ENCODE data around the gene KRTAP2-1. TPM values are rescaled to one million over a fixed set of nuclear protein-coding genes. Genes with fewer than 3 reads are reported as not detected.
A peak's percentile ranks its signal among the peaks of the same experiment; 100 is the strongest.
"Not testable (repeated sequence)": the region's sequence is repeated elsewhere in the genome, so short reads cannot be mapped to it uniquely, and the experiment has no call there.

The KRTAP2-1 gene
- total RNA-seq, 1 donor from 2014 or later, result not detected

DNA sequence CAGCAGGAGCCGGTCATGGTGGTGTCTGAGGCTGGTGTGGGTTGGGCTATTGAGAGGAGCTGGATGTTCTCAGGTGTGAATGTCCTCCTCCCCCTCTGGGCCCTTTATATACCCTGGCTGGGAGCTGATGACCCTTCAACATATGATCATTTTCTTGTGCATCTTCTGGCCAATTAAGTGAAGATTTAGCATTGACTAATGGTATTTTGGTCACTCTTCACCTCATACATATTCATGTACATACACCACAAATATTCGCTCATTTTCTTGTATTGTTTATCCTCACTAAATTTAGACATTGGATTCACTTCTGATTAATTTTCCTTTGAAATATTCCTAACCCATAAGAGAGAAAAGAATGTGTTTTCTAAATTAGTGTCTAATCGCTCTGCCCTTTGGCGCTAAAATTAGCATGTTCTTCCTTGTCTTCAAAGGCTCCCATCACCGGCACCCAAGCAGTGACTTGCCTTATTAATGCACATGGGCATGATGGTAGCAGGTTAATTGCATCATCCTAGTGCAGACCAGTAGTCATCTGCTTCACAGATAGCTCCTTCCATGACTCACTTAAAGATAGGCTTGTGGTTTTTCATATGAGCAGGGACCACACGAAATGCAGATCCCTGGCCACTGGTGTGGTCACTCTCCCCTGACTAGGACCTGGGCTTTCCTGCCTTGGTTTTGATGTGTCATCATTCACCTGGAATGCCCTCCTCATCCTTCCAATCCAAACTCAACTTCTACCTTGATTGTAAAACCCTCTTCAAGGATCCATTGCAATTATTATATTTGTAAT is 18.9 kb upstream of the KRTAP2-1 start, which contains the start of gene KRTAP2-4:
KRTAP2-4 (minus strand) TSS at position 51 of the 796 bp plus-strand sequence; CDS start at position 17, 34 bp downstream.
- no peaks in the 10 kb centered on the region for H3K9me3 Mint-ChIP-seq (ENCODE audit: unreplicated experiment)
- TF ChIP-seq, protein P1, sequence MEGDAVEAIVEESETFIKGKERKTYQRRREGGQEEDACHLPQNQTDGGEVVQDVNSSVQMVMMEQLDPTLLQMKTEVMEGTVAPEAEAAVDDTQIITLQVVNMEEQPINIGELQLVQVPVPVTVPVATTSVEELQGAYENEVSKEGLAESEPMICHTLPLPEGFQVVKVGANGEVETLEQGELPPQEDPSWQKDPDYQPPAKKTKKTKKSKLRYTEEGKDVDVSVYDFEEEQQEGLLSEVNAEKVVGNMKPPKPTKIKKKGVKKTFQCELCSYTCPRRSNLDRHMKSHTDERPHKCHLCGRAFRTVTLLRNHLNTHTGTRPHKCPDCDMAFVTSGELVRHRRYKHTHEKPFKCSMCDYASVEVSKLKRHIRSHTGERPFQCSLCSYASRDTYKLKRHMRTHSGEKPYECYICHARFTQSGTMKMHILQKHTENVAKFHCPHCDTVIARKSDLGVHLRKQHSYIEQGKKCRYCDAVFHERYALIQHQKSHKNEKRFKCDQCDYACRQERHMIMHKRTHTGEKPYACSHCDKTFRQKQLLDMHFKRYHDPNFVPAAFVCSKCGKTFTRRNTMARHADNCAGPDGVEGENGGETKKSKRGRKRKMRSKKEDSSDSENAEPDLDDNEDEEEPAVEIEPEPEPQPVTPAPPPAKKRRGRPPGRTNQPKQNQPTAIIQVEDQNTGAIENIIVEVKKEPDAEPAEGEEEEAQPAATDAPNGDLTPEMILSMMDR (IDR thresholded peaks at IDR 0.05), result no peak
- DNase-seq (ENCODE audit: extremely low spot score, unreplicated experiment), result no peak
- peaks cover 34% of the 10 kb centered on the region for H3K4me1 Mint-ChIP-seq (ENCODE audit: unreplicated experiment)
- no peaks in the 10 kb centered on the region for H3K27me3 Mint-ChIP-seq (ENCODE audit: unreplicated experiment)
- no peak within 1 kb of the TSS for H3K4me3 Mint-ChIP-seq (ENCODE audit: unreplicated experiment)
- no peak within 1 kb of the TSS for H3K27ac Mint-ChIP-seq (ENCODE audit: unreplicated experiment)
- no peaks in the 10 kb centered on the region for H3K36me3 Mint-ChIP-seq (ENCODE audit: unreplicated experiment)

DNA sequence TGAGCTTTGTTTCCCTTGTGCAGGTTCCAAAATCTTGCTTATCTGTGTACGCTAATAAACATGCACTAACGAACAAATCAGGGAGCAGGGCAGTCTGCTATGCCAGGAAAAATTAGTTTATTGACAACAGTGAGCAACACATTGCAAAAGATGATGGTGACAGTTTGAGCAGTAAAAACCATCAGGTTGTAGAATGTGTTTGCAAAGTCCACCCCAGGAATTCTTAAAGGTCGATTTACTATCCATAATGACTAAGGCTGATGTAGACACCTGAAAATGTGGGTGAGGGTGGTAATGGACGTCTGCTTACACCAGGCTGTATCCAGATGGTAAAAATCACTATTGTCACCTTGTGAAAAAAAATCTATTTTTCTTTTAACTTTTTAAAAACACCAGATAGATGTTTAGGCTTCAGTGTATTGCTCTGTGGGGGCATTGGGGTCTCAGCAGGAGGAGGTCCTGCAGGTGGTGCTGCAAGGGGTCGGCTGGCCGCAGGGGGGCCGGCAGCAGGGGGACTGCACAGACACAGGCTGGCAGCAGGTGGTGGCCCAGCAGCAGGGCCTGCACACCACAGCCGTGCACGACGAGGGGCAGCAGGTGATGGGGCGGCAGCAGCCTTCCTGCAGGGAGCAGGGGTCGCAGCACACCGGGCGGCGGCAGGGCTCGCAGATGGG is 18.0 kb upstream of the KRTAP2-1 start:
- not testable (repeated sequence) for H3K27ac Mint-ChIP-seq (ENCODE audit: unreplicated experiment); H3K27me3 Mint-ChIP-seq (ENCODE audit: unreplicated experiment); H3K9me3 Mint-ChIP-seq (ENCODE audit: unreplicated experiment); H3K36me3 Mint-ChIP-seq (ENCODE audit: unreplicated experiment); H3K4me3 Mint-ChIP-seq (ENCODE audit: unreplicated experiment); DNase-seq (ENCODE audit: extremely low spot score, unreplicated experiment)
- H3K4me1 Mint-ChIP-seq (ENCODE audit: unreplicated experiment), result peaks cover 42% of the 10 kb centered on the region

DNA sequence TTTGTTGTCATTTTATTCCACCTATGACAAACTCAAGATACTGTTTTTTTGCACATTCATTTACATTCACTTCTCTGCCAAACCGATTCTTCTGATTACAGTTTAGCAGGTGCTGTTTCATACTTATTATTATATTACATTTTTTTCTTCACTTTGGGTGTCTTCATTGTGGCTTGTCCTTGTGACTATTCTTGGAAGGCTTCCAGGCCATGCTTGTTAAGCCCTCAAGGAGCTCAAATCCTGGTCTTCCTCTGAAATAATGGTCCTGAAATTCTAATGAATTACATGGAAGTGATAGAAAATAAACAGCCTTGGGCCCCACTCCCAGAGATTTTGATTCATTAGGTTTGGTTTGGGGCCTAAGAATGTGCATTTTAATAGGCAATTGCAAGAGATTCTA is 17.2 kb upstream of the KRTAP2-1 start:
- H3K27ac Mint-ChIP-seq (ENCODE audit: unreplicated experiment), result no peak overlapping the region

DNA sequence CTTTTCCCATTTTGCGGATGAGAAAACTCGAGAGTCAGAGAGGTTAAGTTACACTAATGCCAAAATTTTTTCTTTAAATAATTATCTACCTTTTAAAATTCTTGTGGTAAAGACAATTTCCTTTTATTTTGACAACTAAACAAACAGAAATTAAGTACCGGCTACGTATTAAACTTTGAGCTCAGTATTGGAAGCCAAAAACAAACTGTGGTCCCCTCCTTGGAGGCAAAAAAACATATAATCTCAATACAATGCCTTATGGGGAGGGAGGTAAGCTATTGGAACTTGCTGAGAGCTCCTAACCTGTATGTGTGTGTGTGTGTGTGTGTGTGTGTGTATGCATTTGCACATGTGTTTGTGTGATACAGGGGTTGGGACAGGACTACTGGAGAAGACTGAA is 16.3 kb upstream of the KRTAP2-1 start:
- peak overlapping the region; percentile 90 for H3K27ac Mint-ChIP-seq (ENCODE audit: unreplicated experiment)
- no peaks in the 10 kb centered on the region for H3K27me3 Mint-ChIP-seq (ENCODE audit: unreplicated experiment)
- peaks cover 54% of the 10 kb centered on the region for H3K4me1 Mint-ChIP-seq (ENCODE audit: unreplicated experiment)
- TF ChIP-seq, protein P1 (IDR thresholded peaks at IDR 0.05), result no peak
- DNase-seq (ENCODE audit: extremely low spot score, unreplicated experiment), result no peak
- no peak overlapping the region for H3K4me3 Mint-ChIP-seq (ENCODE audit: unreplicated experiment)
- no peaks in the 10 kb centered on the region for H3K36me3 Mint-ChIP-seq (ENCODE audit: unreplicated experiment)
- H3K9me3 Mint-ChIP-seq (ENCODE audit: unreplicated experiment), result no peaks in the 10 kb centered on the region

More for the DNA sequence above, 17.2 kb upstream of the KRTAP2-1 start:
- no peaks in the 10 kb centered on the region for H3K27me3 Mint-ChIP-seq (ENCODE audit: unreplicated experiment)
- H3K9me3 Mint-ChIP-seq (ENCODE audit: unreplicated experiment), result no peaks in the 10 kb centered on the region
- TF ChIP-seq, protein P1 (IDR thresholded peaks at IDR 0.05), result no peak
- H3K4me3 Mint-ChIP-seq (ENCODE audit: unreplicated experiment), result no peak overlapping the region
- no peak for DNase-seq (ENCODE audit: extremely low spot score, unreplicated experiment)
- no peaks in the 10 kb centered on the region for H3K36me3 Mint-ChIP-seq (ENCODE audit: unreplicated experiment)
- H3K4me1 Mint-ChIP-seq (ENCODE audit: unreplicated experiment), result peaks cover 48% of the 10 kb centered on the region

DNA sequence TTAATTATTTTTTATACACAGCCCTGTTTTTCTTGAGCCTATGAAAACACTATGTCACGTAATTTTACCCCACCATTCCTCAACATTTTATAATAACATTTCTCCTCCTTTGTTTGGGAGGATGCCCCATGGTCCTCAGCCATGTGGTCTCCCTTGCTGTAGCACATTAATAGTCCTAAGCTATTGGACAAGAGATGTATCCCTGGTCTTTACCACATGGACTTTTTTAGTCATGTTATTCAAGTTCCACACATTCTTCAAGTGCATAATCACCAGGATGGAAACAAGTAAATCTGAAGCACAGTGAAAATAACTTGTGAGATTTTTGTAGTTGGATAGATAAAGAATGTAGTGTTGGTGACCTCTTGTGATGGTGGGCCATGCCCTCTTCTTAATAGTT is 14.8 kb upstream of the KRTAP2-1 start:
- H3K27ac Mint-ChIP-seq (ENCODE audit: unreplicated experiment), result peak overlapping the region; percentile 90
- TF ChIP-seq, protein P1 (IDR thresholded peaks at IDR 0.05), result no peak
- peaks cover 49% of the 10 kb centered on the region for H3K4me1 Mint-ChIP-seq (ENCODE audit: unreplicated experiment)
- no peak for DNase-seq (ENCODE audit: extremely low spot score, unreplicated experiment)
- H3K27me3 Mint-ChIP-seq (ENCODE audit: unreplicated experiment), result no peaks in the 10 kb centered on the region
- no peak overlapping the region for H3K4me3 Mint-ChIP-seq (ENCODE audit: unreplicated experiment)
- H3K36me3 Mint-ChIP-seq (ENCODE audit: unreplicated experiment), result no peaks in the 10 kb centered on the region
- H3K9me3 Mint-ChIP-seq (ENCODE audit: unreplicated experiment), result peaks cover 6% of the 10 kb centered on the region

All from osteocyte (in vitro differentiated cells).